Activated CD4-positive, CD25-positive, alpha-beta regulatory T cell treated with anti-CD3 and anti-CD28 coated beads, Interleukin-2, amount 50 U/mL, for 72 hours (primary cell): ENCODE results near the gene GPALPP1.
"Not testable (repeated sequence)": the region's sequence is repeated elsewhere in the genome, so short reads cannot be mapped to it uniquely, and the experiment has no call there.

Experiments
- DNase-seq: peaks from one replicate; pipeline ENCODE4 v3.0.0; 2021

The GPALPP1 gene

GRCh38 chr13:44989071-44989889 is at the start of gene GPALPP1, which contains the start of gene NUFIP1:
GPALPP1 (plus strand) TSS chr13:44989538; CDS start chr13:44989655, 117 bp downstream.
NUFIP1 (minus strand) TSS chr13:44989471; CDS start chr13:44989436, 35 bp downstream.
- DNase-seq = peak; percentile 85

DNA sequence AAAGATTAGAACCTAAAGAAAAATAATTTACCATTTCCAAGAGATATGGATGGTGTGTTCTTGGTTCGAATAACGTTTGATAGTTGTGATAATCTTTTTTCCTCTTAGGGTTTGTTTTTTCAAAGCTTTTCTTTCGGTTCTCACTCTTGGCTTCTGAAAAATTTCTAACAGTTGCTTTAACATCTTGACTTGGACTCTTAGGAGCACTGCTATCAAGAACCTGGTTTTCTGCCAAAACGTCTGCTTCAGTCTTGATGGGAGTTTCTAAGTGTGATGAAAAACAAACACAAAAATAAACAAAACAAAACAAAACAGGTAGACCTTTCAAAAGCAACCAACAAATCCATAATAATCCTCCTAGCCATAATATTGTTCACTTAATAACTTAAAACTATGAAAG is 45.9 kb upstream of the GPALPP1 start:
- not testable (repeated sequence) for DNase-seq

DNA sequence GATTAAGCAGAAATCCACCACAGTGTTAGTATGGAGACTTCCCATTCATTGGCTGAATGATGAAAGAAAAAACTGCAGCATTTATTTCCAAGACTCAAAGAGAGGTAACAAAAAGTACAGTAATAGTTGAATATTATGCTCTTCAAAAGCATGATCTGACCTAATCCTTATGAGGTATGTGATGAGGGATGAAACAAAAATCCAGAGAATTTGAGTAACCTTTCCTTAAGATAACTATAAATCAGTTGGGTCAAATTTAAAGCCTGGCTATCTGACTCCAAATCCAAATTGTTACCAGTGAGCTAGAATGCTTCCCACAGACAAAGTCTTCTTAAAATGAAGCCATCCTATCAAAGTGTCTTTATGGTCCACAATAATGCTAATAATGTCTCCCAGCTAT is 38.2 kb upstream of the GPALPP1 start:
- no peak for DNase-seq

DNA sequence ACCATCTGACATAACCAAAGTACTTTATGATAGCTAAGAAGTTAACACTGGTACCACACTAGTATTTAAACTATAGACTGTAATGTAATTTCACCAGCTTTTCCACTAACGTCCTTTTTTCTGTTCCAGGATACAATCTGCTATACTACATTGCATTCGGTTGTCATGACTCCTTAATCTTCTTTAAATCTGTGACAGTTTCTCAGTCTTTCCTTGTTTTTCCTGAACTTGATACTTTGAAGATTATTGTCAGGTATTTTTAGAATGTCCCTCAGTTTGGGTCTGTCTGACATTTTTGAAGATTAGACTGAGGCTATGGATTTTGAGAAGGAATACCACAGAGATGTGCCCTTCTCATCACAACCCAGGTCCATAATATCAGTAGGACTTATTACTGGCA is 36.7 kb upstream of the GPALPP1 start:
- no peak for DNase-seq

DNA sequence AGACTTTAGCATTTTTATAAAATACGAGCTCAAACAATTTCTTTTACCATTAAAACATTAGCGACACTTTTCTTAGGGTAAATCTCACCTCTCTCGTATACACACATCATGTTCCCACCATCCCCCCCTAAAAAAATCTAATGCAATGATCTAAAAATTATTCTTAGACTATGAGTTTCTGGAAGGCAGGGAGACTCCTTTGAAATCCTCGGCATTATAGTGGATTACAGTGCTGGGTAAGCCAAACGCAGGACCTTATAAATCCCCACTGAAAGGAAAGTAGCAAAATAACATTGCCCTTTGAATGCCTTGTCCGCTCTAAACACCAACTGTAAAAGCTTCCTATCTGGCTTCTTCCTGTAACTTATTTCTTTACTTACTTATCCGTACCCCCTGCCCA is 35.1 kb upstream of the GPALPP1 start:
- no peak for DNase-seq

DNA sequence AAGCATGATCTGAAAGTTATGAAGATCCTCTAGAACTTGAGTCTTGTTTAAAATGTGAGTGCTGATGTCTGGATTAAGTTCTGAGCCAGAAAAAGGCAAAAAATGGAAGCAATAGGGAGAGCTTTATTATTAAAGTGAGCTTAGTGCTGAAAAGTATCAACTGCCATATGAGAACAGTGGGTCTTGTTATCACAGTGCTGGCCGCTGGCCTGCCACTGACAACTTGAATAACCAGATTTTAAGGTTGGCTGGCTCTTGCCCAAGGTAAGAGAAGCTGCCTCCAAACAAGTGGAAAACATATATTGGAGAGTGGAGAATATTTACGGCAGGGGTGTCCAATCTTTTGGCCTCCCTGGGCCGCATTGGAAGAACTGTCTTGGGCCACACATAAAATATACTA is 33.9 kb upstream of the GPALPP1 start:
- DNase-seq = no peak

DNA sequence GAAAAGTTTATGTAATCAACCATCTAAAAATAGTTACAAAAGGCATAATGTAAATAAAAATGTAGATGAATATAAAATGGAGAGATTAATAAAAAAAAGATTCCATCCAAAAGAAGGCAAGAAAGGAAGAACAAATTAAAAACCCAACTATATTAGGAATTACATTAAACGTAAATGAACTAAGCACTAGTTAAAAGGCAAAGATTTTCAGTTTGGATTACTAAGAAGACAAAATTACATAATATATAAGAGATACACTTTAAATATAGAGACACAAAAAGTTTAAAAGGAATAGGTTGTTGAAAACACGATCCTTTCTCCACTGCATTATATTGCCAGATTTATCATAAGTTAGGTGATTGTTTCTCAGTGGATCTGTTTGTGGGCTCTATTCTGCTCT is 27.3 kb upstream of the GPALPP1 start:
- DNase-seq = no peak

DNA sequence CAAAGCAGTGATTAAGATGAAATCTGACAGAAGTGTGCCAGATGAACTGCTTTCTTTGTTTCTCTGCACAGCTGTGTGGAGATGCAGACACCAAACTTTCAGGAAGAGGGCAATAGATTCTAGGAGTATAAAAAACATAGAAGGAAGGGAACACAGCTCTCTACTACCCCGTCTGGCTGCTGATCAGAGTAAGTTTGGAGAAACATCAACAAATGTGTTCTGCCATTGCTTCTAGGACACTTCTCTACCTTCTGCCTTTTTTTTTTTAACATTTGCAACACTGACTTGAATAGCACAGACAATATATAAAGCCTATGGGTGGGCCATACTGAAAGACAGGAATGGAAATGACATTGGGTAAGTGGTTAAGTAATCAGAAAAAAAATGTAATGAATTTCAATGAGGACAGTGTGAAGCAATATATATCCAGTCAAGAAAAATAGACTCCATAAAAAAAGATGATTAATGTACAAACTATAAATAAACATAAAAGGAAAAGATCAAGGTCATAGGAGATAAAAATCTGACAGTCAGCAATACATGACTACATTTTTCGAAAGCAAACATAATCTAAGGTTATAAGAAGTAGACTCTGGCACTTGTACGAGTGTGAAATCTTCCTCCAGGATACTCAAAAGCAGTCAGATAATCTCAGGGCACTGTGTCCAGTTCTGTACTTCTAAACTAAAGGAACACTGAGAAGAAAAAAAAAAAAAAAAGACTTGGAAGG is 21.5 kb upstream of the GPALPP1 start:
- DNase-seq = no peak

DNA sequence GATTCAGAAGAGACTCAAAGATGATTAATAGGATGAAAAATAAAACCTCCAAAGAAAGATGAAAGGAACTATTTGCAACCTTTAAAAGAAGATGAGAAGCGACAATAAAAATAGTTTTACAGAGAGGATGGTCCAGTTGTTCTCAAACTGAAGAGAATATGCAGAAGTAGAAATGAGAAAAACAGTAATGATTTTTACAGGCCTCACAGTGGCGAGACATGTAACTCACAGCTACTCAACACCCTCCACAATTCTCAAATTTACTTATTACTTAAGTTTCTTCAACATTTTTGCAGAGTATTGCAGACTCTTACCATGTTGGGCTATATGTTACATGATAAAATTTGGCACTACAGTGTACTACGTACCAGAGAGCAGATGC is 20.9 kb upstream of the GPALPP1 start:
- no peak for DNase-seq

DNA sequence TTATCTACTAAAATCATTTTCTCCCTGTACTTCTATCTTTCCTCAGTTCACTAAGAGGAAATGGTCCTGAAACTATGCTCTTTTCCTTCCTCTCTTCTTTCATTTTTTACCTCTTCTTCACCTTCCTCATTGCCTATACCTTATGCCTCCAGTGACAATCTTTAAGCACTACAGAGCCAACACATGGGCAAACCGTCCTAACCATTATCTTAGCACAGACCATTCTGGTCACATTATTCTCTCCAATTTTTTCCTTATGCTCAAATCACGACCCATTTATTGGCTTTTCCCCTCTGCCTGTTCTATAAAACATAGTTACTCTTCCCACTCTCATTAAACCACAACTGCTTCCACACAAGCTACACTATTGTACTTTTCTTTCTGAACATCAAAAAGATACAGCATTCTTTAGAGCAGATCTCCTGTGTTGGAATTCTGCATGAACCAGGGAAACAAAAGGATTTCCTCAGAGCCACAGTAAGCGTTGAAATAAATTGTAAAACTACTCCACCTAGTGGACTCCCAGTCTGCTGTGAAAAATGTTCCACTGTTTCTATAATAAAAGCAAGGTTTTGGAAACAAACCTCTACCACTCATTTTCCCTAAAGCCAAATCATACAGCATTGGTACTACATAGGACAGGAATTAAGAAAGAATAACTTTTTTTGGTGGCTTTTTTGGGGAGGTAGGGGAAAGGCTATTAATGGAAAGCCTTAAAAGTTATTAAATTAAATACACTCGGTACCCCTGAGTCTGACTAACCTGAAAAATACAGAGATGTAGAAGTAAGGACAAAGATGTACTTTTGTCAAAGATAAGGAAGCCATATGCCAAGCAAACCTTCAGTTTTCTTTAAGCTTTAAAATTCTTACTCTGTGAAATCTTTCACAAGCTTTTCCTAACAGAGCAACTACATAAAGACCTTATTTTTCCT is 19.5 kb upstream of the GPALPP1 start:
- DNase-seq = no peak

GRCh38 chr13:44971656-44972595 is 17.4 kb upstream of the GPALPP1 start:
- no peak for DNase-seq

DNA sequence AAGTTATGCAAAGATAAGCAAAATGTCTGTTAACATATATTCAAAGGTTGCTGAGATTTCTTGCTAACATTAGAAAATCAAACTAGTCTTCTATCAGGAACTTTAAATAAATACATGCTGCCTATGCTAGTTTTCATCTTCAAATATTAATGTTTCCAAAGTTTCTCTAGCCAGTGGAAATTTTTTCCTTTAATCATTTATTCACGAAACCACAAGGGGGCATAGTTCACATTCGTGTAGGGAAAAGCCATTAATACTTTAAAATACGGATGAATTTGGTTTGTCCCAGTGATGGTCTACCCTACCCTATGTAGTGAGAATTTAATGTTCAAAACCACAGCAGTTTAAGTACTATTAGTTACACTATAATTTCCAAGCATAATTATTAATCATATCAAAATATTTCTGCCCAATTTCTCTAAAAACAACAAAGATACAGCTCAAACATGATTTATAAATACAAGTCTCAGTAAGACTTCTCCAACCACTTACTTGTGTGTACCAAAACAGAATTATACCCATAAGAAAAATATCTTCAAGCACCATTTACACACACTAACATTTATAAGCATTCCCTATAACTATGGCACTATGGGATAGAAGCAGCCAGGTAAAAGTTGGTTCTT is 16.3 kb upstream of the GPALPP1 start:
- DNase-seq = no peak

- no peak for DNase-seq
These were observed 15.1 kb upstream of the GPALPP1 start for GRCh38 chr13:44974056-44974793.

GRCh38 chr13:44976196-44976595 is 13.1 kb upstream of the GPALPP1 start:
- DNase-seq = no peak

GRCh38 chr13:44976949-44977583 is 12.3 kb upstream of the GPALPP1 start:
- no peak for DNase-seq

DNA sequence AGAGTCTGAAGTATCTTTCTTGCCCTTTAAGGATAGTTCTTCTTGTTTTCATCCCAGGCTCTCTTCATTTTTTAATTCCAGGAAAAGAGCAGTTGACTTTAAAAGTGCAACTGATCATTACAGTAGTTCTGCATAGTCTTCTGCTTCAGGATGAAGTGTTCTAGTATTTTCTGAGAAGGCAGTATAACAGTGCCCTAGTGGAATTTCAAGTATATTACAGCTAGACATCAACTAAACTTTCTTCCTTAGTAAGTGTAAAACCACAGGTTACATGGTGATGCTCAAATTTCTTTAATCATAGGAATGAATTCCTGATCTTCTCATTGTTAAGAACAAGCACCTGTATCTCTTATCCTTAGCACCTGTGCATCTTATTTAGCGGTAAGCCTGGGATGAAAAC is 11.0 kb upstream of the GPALPP1 start:
- no peak for DNase-seq

DNA sequence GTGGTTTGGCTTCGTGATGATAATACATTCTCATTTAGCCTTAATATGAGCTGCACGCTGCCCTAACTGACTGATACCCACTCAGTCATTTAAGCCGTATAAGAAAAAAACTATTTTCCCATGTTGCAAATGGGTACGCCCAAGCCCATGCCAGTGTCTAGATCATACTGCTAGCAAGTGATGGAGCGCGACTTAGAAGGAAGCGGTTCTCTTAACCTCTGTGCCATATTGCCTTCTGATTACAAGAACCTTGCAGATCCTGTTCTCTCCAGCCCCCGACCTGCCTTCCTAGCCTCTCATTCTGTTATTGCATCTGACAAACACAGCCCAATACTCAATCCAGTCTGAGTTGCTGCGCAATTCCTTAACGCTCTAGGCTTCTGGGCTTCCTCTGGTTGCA is 603 bp downstream of the GPALPP1 start:
- DNase-seq = no peak

GRCh38 chr13:45003417-45003816 is 14.1 kb downstream of the GPALPP1 start:
- no peak for DNase-seq

DNA sequence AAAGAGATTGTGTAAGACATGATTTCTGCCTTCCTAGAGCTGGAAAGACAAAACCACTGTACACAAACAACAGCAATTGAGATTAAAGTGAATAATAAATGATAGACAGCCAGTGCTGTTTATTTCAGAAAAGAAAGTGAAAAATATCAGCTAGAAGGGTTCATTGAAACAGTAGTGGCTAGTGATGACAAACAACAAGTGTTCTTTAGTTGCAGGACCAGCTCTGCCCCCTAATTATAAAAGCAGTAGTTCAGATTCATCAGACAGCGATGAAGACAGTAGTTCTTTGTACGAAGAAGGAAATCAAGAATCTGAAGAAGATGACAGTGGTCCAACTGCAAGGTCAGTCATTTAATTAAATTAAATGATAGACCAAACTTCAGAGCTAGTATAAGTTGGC is 14.8 kb downstream of the GPALPP1 start:
- DNase-seq = no peak

DNA sequence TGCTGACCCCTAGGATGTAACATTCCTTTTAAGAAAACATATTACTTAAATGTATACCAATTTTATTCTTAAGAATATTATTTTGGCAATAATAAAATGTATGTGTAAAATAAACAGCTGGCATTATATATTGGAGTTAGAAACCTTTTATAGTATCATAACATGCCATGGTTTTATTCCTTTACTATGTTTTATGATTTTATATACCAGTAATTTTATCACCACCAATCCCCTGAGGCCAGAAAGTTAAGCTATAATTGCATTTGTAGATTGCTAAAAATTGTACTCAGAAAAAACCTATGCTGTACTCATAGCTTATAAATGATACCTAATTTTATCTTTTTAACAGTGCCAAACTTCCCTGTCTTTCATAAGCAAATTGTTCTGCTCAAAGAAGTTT is 17.9 kb downstream of the GPALPP1 start:
- DNase-seq = no peak
